PC-3 (cell line): ENCODE results near the gene EXOC6B. TPM values are rescaled to one million over a fixed set of nuclear protein-coding genes. Genes with fewer than 3 reads are reported as not detected.

Experiments
- ATAC-seq: fragments of 200-7000 bp; cut with Tn5 transposase; 2 replicates; pipeline ENCODE4 v1.9.1; 2020; ENCODE audit warnings: mild to moderate bottlenecking, moderate library complexity
- BruUV-seq: library from RNA; stranded (reverse); fragments of 400-500 nt; replicated peaks from 2 replicates; lab custom pipeline; 2021; lab: Mats Ljungman, UMichigan
- CTCF ChIA-PET: fragments of 300-600 bp; sonication (Branson Sonifier 250); formaldehyde crosslinking; loops from one replicate; lab custom pipeline; 2022; ENCODE audit warnings: antibody characterized with exemption; lab: Charles Lee
- POLR2A ChIA-PET: fragments of 300-600 bp; sonication (Branson Sonifier 250); formaldehyde crosslinking; loops from one replicate; lab custom pipeline; 2022; ENCODE audit warnings: antibody characterized with exemption; ENCODE audit not compliant: unreplicated experiment; lab: Charles Lee
- DNase-seq: peaks from one replicate; pipeline ENCODE4 v3.0.0-alpha.2; 2015
- H2AFZ ChIP-seq: fragments of 300-600 bp; sonication (generic); 2 replicates; pipeline ENCODE4 v1.6.0; 2016; ENCODE audit warnings: antibody characterized with exemption, low read length
- H3F3A ChIP-seq: fragments of 300-600 bp; sonication (generic); one replicate; pipeline ENCODE4 v1.6.0; 2017; ENCODE audit warnings: antibody characterized with exemption, low read length, control low read depth, mild to moderate bottlenecking; ENCODE audit not compliant: unreplicated experiment
- H3K27ac ChIP-seq: fragments of 300-600 bp; sonication (generic); 2 replicates; pipeline ENCODE4 v1.5.1; 2016; ENCODE audit warnings: mild to moderate bottlenecking, low read length
- H3K27me3 ChIP-seq: fragments of 300-600 bp; sonication (generic); 2 replicates; pipeline ENCODE4 v1.6.1; 2016; ENCODE audit warnings: low read length, mixed read lengths
- H3K36me3 ChIP-seq: fragments of 300-600 bp; sonication (generic); 2 replicates; pipeline ENCODE4 v1.6.1; 2016; ENCODE audit warnings: low read depth, mixed run types, low read length, mixed read lengths
- H3K4me1 ChIP-seq: fragments of 300-600 bp; sonication (generic); 2 replicates; pipeline ENCODE4 v1.5.1; 2016; ENCODE audit warnings: low read length; ENCODE audit not compliant: insufficient read depth
- H3K4me2 ChIP-seq: fragments of 300-600 bp; sonication (generic); 2 replicates; pipeline ENCODE4 v1.6.0; 2016; ENCODE audit warnings: low read length
- H3K4me3 ChIP-seq: fragments of 300-600 bp; sonication (generic); 2 replicates; pipeline ENCODE4 v1.5.1; 2016; ENCODE audit warnings: mild to moderate bottlenecking, low read length, mixed read lengths
- H3K79me2 ChIP-seq: fragments of 300-600 bp; sonication (generic); 2 replicates; pipeline ENCODE4 v1.6.1; 2017; ENCODE audit warnings: low read length, mixed read lengths
- H3K9ac ChIP-seq: fragments of 300-600 bp; sonication (generic); 2 replicates; pipeline ENCODE4 v1.6.0; 2016; ENCODE audit warnings: mild to moderate bottlenecking, low read length
- H3K9me2 ChIP-seq: fragments of 300-600 bp; sonication (generic); replicated peaks from 2 replicates; pipeline ENCODE4 v1.6.1; 2016; ENCODE audit warnings: mixed run types, low read length, mixed read lengths
- H3K9me3 ChIP-seq: fragments of 300-600 bp; sonication (generic); 2 replicates; pipeline ENCODE4 v1.6.1; 2016; ENCODE audit warnings: low read length, mixed read lengths
- H4K20me1 ChIP-seq: fragments of 300-600 bp; sonication (generic); 2 replicates; pipeline ENCODE4 v1.6.1; 2016; ENCODE audit warnings: low read length, mixed read lengths
- CTCF ChIP-seq: fragments of 300-600 bp; sonication (generic); conservative IDR thresholded peaks from 2 replicates; pipeline ENCODE4 v1.5.1; 2017; ENCODE audit warnings: antibody characterized with exemption, low read depth, mild to moderate bottlenecking, low read length
- EZH2 ChIP-seq: fragments of 300-600 bp; sonication (generic); IDR thresholded peaks from one replicate; pipeline ENCODE4 v1.6.1; 2017; ENCODE audit warnings: antibody characterized with exemption, mild to moderate bottlenecking, low read length; ENCODE audit not compliant: unreplicated experiment
- EZH2phosphoT487 ChIP-seq: fragments of 300-600 bp; sonication (generic); IDR thresholded peaks from 2 replicates; pipeline ENCODE4 v1.6.1; 2018; ENCODE audit warnings: mild to moderate bottlenecking, antibody characterized with exemption, low read length, borderline replicate concordance
- intact Hi-C: fragments of 100-400 bp; cut with micrococcal nuclease; formaldehyde crosslinking; loops from 2 replicates; pipeline ENCODE4 v1.9.0; 2023
- total RNA-seq: library from RNA; depleted of rRNA; stranded (reverse); fragments of >200 nt; gene quantifications from 2 replicates; pipeline ENCODE4 v1.2.3, GENCODE V29; 2014

Gene EXOC6B
- total RNA-seq, 1 experiment from 2014 or later, result 13.9 TPM

- H3K9ac ChIP-seq, result no peak overlapping the region
- H2AFZ ChIP-seq, result no peak overlapping the region
- no peaks in the 10 kb centered on the region for H3K27me3 ChIP-seq
- no peaks in the 10 kb centered on the region for H3K36me3 ChIP-seq
- POLR2A ChIA-PET, result no interaction called here
- no peak overlapping the region for H3K4me2 ChIP-seq
- no peaks in the 10 kb centered on the region for H3K79me2 ChIP-seq
- no peaks in the 10 kb centered on the region for H3F3A ChIP-seq
- no peak overlapping the region for H3K27ac ChIP-seq
- H3K9me2 ChIP-seq, result no peaks in the 10 kb centered on the region
- no peaks in the 10 kb centered on the region for H3K9me3 ChIP-seq
- no peak for ATAC-seq
- no peaks in the 10 kb centered on the region for H4K20me1 ChIP-seq
- TF ChIP-seq EZH2phosphoT487 (no peak), CTCF (no peak)
- no peak for DNase-seq
- CTCF ChIA-PET, result no interaction called here
- no peaks in the 10 kb centered on the region for H3K4me1 ChIP-seq
- intact Hi-C loops, result loop anchor here (5.0 to 10.0 kb wide), 2 partner anchors 654 to 782 kb away; no protein-coding TSS in a partner anchor
- no TSS peak for BruUV-seq
- no peak overlapping the region for H3K4me3 ChIP-seq
These were observed 249.4 kb downstream of the EXOC6B start for GRCh38 chr2:72576459-72576858.

GRCh38 chr2:72574886-72575285 is 250.9 kb downstream of the EXOC6B start:
- Histone ChIP-seq H3K4me2 (no peak overlapping the region), H3K27ac (no peak overlapping the region), H3K9ac (no peak overlapping the region), H3K27me3 (no peaks in the 10 kb centered on the region), H3F3A (no peaks in the 10 kb centered on the region), H3K79me2 (no peaks in the 10 kb centered on the region), H2AFZ (no peak overlapping the region), H3K9me2 (no peaks in the 10 kb centered on the region), H3K4me3 (no peak overlapping the region), H4K20me1 (no peaks in the 10 kb centered on the region), H3K4me1 (peaks cover 14% of the 10 kb centered on the region), H3K36me3 (no peaks in the 10 kb centered on the region), H3K9me3 (no peaks in the 10 kb centered on the region)
- no TSS peak for BruUV-seq
- ChIA-PET POLR2A (no interaction called here), CTCF (no interaction called here)
- TF ChIP-seq CTCF (no peak), EZH2 (no peak), EZH2phosphoT487 (no peak)
- intact Hi-C loops, result loop anchor here (5.0 to 10.0 kb wide), 2 partner anchors 653 to 780 kb away; no protein-coding TSS in a partner anchor
- DNase-seq (no peak), ATAC-seq (no peak)

- Histone ChIP-seq H3K4me2 (no peak overlapping the region), H3K4me1 (peaks cover 17% of the 10 kb centered on the region), H3K36me3 (no peaks in the 10 kb centered on the region), H3K4me3 (no peak overlapping the region), H3F3A (no peaks in the 10 kb centered on the region), H4K20me1 (no peaks in the 10 kb centered on the region), H3K9me3 (no peaks in the 10 kb centered on the region), H3K27ac (no peak overlapping the region), H3K27me3 (no peaks in the 10 kb centered on the region), H3K79me2 (no peaks in the 10 kb centered on the region), H3K9me2 (no peaks in the 10 kb centered on the region), H2AFZ (no peak overlapping the region), H3K9ac (no peak overlapping the region)
- CTCF ChIA-PET, result no interaction called here
- POLR2A ChIA-PET, result no interaction called here
- no peak for TF ChIP-seq EZH2
- no peak for TF ChIP-seq CTCF
- no peak for TF ChIP-seq EZH2phosphoT487
- intact Hi-C loops, result loop anchor here (10.0 kb wide), 1 partner anchor 778 kb away; no protein-coding TSS in a partner anchor
- DNase-seq (no peak), ATAC-seq (no peak)
- BruUV-seq, result no TSS peak
These were observed 252.6 kb downstream of the EXOC6B start for GRCh38 chr2:72573232-72573631.
